GM18870 (cell line): ENCODE data around the gene PSD2.

ENCODE experiments used
- ATAC-seq: cut with Tn5 transposase; IDR thresholded peaks from one replicate; pipeline ENCODE4 v1.9.1; 2021; ENCODE audit warnings: moderate library complexity; ENCODE audit not compliant: unreplicated experiment

The PSD2 gene

GRCh38 chr5:139872851-139873794, 77.5 kb downstream of the PSD2 start:
- no peak for ATAC-seq

DNA sequence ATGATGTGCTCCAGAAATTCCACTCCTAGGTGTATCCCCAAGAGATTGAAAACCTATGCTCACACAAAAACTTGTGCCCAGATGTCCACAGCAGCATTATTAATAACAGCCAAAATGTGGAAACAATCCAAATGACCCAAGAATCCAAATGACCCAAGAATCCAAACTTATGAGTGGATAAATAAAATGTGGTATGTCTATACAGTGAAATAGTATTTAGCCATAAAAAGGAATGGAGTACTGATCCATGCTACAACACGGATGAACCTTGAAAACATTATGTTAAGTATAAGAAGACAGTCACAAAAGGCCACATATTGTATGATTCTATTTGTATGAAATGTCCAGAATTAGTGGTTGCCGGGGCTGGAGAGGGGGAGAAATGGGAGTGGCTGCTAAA, 80.3 kb downstream of the PSD2 start:
- no peak for ATAC-seq

GRCh38 chr5:139877129-139877597, 81.6 kb downstream of the PSD2 start:
- no peak for ATAC-seq

- ATAC-seq = no peak
Observed at GRCh38 chr5:139878093-139878492, 82.5 kb downstream of the PSD2 start.

DNA sequence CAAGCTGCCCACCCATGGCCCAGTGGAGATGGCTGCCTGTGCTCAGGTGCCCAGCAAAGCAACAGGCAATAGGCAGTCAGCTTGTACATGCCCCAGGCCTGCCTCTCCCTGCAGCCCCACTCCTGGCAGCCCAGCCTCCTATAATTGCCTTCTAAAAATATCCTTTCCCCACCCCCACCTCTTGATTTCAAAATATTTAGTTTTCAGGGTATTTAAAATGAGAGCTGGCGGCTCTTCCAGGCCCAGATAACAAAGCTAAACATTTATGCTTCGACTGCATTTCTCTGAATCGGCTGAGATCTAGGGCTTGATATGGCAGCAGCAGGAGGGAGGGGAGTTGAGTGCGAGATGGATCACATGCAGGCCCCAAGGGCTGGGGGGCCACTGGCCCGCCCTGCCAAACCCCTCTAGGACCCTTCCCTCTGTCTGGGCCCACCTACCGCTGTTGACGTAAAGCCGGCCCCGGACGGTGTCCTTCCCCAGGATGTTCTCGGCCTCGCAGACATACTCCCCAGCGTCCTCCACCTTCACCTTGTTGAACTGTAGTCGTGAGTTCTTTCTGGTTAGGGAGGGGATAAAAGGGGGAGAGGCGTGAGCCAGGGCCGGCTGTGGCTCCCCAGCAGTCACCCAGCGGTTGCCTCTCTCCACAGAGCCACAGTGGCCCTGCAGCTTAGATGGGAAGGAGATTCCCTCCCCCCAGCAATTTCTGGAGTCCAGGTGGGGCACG, 85.0 kb downstream of the PSD2 start:
- no peak for ATAC-seq

GRCh38 chr5:139881143-139881733, 85.6 kb downstream of the PSD2 start:
- no peak for ATAC-seq

- ATAC-seq = no peak
Observed at GRCh38 chr5:139882316-139882715, 86.7 kb downstream of the PSD2 start.

GRCh38 chr5:139882961-139883539, 87.4 kb downstream of the PSD2 start:
- ATAC-seq = no peak

- ATAC-seq = no peak
Observed at GRCh38 chr5:139884144-139884543, 88.5 kb downstream of the PSD2 start.

DNA sequence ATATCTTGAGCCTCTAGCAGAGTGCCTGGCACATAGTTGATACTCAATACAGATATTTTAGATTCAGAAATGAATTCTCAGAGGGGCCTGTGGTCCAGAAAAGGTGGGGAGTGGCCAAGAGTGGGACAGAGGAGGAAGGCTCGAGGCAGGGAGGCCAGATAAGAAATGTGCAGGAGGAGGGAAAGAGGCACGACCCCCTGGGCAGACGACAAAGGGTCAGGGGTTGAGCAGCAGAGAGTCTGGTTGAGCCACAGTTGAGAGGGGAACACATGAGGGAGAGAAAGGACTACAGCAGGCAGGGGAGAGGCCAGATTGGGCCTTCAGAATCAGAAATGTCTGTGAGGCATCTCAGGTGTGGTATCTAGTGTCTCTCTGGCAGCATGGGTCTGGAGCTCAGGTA, 89.1 kb downstream of the PSD2 start:
- no peak for ATAC-seq

GRCh38 chr5:139885172-139885856, 89.7 kb downstream of the PSD2 start:
- ATAC-seq = no peak

DNA sequence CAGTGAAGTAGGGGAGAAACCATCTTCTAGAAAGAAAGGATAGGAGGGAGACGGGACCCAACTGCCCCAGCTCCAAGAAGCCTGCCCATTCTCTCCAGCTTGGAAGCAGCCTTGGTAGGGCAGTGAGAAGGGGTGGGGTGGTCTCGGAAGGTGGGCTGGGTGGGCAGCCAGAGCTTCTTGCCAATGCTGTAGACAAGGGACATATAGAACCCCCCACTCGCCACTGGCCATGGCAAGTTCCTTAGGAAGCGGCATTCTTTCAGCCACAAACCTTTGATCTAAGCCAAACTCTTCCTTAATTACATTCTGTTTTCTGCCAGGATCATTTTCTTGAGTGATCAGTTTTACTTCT, 90.2 kb downstream of the PSD2 start:
- ATAC-seq = no peak

GRCh38 chr5:139886213-139886612, 90.6 kb downstream of the PSD2 start:
- ATAC-seq = no peak

GRCh38 chr5:139888370-139888769, 92.8 kb downstream of the PSD2 start:
- no peak for ATAC-seq

GRCh38 chr5:139889410-139889809, 93.8 kb downstream of the PSD2 start:
- no peak for ATAC-seq

DNA sequence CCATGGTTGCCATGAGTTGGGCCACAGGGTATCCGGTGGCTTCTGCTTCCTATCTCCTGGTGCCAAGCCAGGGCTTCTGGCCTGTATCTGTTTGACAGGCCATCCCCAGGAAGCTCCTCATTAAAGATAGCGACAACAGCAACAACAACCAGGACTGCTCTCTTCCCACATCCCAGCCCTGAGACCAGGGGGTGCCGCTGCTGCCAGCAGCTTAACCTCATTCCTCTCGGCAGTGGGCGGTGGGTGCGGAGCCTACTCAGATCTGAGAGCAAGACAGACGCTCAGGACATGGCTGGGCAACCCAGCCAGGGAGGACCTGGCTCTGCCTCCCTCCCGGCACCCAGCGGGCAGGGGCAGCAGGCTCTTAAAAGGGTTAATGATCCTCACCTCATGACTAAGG, 98.3 kb downstream of the PSD2 start:
- no peak for ATAC-seq
